SK-N-SH treated with all-trans-retinoic acid at 6 μM for 48 hours (cell line): ENCODE data around the gene RASA3.

ENCODE experiments used
- ATAC-seq: fragments of 200-7000 bp; cut with Tn5 transposase; 3 replicates; pipeline ENCODE4 v1.9.1; 2020; ENCODE audit warnings: mild to moderate bottlenecking, moderate library complexity
- ARNTL ChIP-seq: fragments of 450-650 bp; formaldehyde crosslinking; IDR thresholded peaks from 2 replicates; pipeline ENCODE4 v1.5.0; 2020; ENCODE audit warnings: low read depth, mild to moderate bottlenecking, moderate library complexity, borderline replicate concordance
- BACH2 ChIP-seq: fragments of 250-450 bp; sonication (Bioruptor Pico); IDR thresholded peaks from 2 replicates; pipeline ENCODE4 v1.9.0; 2021; ENCODE audit warnings: mild to moderate bottlenecking, borderline replicate concordance
- CSDC2 ChIP-seq: fragments of 250-450 bp; sonication (Bioruptor Pico); IDR thresholded peaks from 2 replicates; pipeline ENCODE4 v1.5.0; 2020; ENCODE audit warnings: mild to moderate bottlenecking, moderate library complexity
- GLIS3 ChIP-seq: fragments of 250-450 bp; sonication (Bioruptor Pico); IDR thresholded peaks from 2 replicates; pipeline ENCODE4 v1.5.0; 2020; ENCODE audit warnings: mild to moderate bottlenecking, moderate library complexity
- ISL1 ChIP-seq: fragments of 250-450 bp; sonication (Bioruptor Pico); IDR thresholded peaks from 2 replicates; pipeline ENCODE4 v2.1.2; 2022; ENCODE audit warnings: mild to moderate bottlenecking, moderate library complexity
- OSR1 ChIP-seq: fragments of 250-450 bp; sonication (Bioruptor Pico); IDR thresholded peaks from 2 replicates; pipeline ENCODE4 v1.8.0; 2022; ENCODE audit warnings: moderate library complexity, mild to moderate bottlenecking, inconsistent platforms
- POU6F1 ChIP-seq: fragments of 250-450 bp; sonication (Bioruptor Pico); IDR thresholded peaks from 2 replicates; pipeline ENCODE4 v1.8.0; 2021; ENCODE audit warnings: low read depth, mild to moderate bottlenecking, moderate library complexity, borderline replicate concordance
- PPARA ChIP-seq: fragments of 250-450 bp; sonication (Bioruptor Pico); IDR thresholded peaks from 2 replicates; pipeline ENCODE4 v1.5.0; 2020; ENCODE audit warnings: mild to moderate bottlenecking, borderline replicate concordance
- RARB ChIP-seq: fragments of 250-450 bp; sonication (Bioruptor Pico); IDR thresholded peaks from 2 replicates; pipeline ENCODE4 v1.8.0; 2021; ENCODE audit warnings: mild to moderate bottlenecking, moderate library complexity
- SNAI2 ChIP-seq: fragments of 250-450 bp; sonication (Bioruptor Pico); IDR thresholded peaks from 2 replicates; pipeline ENCODE4 v1.5.0; 2020; ENCODE audit warnings: mild to moderate bottlenecking, moderate library complexity
- TCF4 ChIP-seq: fragments of 250-450 bp; sonication (Bioruptor Pico); IDR thresholded peaks from 2 replicates; pipeline ENCODE4 v1.8.0; 2021; ENCODE audit warnings: mild to moderate bottlenecking, moderate library complexity, borderline replicate concordance
- TOX ChIP-seq: fragments of 250-450 bp; sonication (Bioruptor Pico); IDR thresholded peaks from 2 replicates; pipeline ENCODE4 v1.8.0; 2021; ENCODE audit warnings: mild to moderate bottlenecking, moderate library complexity, borderline replicate concordance
- TSHZ2 ChIP-seq: fragments of 250-450 bp; sonication (Bioruptor Pico); IDR thresholded peaks from 2 replicates; pipeline ENCODE4 v1.5.0; 2020; ENCODE audit warnings: mild to moderate bottlenecking, moderate library complexity
- ZC3H10 ChIP-seq: fragments of 250-450 bp; sonication (Bioruptor Pico); IDR thresholded peaks from 2 replicates; pipeline ENCODE4 v1.5.1; 2021; ENCODE audit warnings: mild to moderate bottlenecking, moderate library complexity
- ZFP3 ChIP-seq: fragments of 250-450 bp; sonication (Bioruptor Pico); IDR thresholded peaks from 2 replicates; pipeline ENCODE4 v1.5.0; 2020; ENCODE audit warnings: mild to moderate bottlenecking, moderate library complexity
- ZFP30 ChIP-seq: fragments of 450-650 bp; formaldehyde crosslinking; IDR thresholded peaks from 2 replicates; pipeline ENCODE4 v1.5.0; 2022; ENCODE audit warnings: mild to moderate bottlenecking, moderate library complexity
- ZNF70 ChIP-seq: fragments of 450-650 bp; formaldehyde crosslinking; IDR thresholded peaks from 2 replicates; pipeline ENCODE4 v1.5.0; 2020; ENCODE audit warnings: mild to moderate bottlenecking, moderate library complexity
- TF ChIP-seq, protein P1 (sequence below): fragments of 250-450 bp; sonication (Bioruptor Pico); IDR thresholded peaks from 2 replicates; pipeline ENCODE4 v1.8.0; 2020; ENCODE audit warnings: mild to moderate bottlenecking, moderate library complexity, borderline replicate concordance
- TF ChIP-seq, protein P2 (sequence below): fragments of 250-450 bp; sonication (Bioruptor Pico); IDR thresholded peaks from 2 replicates; pipeline ENCODE4 v1.5.1; 2021; ENCODE audit warnings: mild to moderate bottlenecking, moderate library complexity
- TF ChIP-seq, protein P3 (sequence below): fragments of 250-450 bp; sonication (Bioruptor Pico); IDR thresholded peaks from 2 replicates; pipeline ENCODE4 v1.5.1; 2020; ENCODE audit warnings: low read depth, mild to moderate bottlenecking, moderate library complexity

RASA3 gene

GRCh38 chr13:113973218-113974164, 158.9 kb downstream of the RASA3 start, which contains the start of gene C13orf46:
TSS of gene C13orf46 (minus strand) at chr13:113974076. CDS start at chr13:113973997, 79 bp downstream.
- no peak for TF ChIP-seq PPARA (CRISPR knock-in tag)
- no peak for TF ChIP-seq TCF4 (CRISPR knock-in tag)
- TF ChIP-seq, protein P1, sequence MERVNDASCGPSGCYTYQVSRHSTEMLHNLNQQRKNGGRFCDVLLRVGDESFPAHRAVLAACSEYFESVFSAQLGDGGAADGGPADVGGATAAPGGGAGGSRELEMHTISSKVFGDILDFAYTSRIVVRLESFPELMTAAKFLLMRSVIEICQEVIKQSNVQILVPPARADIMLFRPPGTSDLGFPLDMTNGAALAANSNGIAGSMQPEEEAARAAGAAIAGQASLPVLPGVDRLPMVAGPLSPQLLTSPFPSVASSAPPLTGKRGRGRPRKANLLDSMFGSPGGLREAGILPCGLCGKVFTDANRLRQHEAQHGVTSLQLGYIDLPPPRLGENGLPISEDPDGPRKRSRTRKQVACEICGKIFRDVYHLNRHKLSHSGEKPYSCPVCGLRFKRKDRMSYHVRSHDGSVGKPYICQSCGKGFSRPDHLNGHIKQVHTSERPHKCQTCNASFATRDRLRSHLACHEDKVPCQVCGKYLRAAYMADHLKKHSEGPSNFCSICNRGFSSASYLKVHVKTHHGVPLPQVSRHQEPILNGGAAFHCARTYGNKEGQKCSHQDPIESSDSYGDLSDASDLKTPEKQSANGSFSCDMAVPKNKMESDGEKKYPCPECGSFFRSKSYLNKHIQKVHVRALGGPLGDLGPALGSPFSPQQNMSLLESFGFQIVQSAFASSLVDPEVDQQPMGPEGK, result no peak
- TF ChIP-seq, protein P2, sequence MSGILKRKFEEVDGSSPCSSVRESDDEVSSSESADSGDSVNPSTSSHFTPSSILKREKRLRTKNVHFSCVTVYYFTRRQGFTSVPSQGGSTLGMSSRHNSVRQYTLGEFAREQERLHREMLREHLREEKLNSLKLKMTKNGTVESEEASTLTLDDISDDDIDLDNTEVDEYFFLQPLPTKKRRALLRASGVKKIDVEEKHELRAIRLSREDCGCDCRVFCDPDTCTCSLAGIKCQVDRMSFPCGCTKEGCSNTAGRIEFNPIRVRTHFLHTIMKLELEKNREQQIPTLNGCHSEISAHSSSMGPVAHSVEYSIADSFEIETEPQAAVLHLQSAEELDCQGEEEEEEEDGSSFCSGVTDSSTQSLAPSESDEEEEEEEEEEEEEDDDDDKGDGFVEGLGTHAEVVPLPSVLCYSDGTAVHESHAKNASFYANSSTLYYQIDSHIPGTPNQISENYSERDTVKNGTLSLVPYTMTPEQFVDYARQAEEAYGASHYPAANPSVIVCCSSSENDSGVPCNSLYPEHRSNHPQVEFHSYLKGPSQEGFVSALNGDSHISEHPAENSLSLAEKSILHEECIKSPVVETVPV (CRISPR knock-in tag), result no peak
- TF ChIP-seq RARB (CRISPR knock-in tag), result no peak
- ATAC-seq, result no peak

DNA sequence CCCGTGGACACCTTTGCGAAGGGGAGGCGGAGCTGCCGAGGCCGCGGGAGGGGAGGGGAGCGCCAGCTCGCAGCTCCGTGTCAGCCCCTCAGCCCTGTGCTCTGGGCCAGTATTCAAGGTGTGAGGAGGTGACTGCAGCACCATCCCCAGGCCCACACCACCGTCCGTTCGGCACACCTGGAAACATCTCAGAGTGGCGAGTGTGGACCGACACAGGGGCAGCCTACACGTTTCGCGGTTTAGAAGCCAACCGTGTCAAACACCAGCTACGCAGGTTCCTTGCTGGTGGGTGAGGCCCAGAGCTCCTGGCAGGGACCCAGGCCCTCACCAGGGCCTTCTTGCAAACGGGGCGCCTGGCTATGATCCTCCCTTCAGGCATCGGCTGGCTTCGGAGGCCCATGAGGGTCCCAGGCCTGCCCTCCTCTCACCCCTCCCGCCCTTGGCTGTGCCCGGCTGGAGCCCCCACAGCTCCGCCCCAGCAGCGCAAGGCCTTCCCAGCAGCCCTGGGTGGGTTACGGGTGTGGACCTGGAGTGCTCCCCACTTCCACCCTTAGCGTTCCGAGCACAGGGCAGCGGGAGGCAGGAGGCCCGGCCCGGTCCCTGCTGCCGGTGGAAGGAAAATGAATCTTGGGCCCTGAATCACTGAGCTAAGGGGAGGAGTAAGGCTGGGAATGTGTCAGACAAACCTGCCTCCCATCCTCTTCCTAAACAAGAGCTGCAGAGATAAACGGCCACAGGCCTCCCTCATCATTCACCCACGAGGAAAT, 159.8 kb downstream of the RASA3 start:
- no peak for TF ChIP-seq ZC3H10 (CRISPR knock-in tag)
- TF ChIP-seq ISL1 (CRISPR knock-in tag), result no peak
- no peak for TF ChIP-seq ZFP30 (CRISPR knock-in tag)
- no peak for TF ChIP-seq TOX (CRISPR knock-in tag)
- TF ChIP-seq POU6F1 (CRISPR knock-in tag), result no peak
- no peak for TF ChIP-seq OSR1 (CRISPR knock-in tag)
- no peak for TF ChIP-seq ZNF70 (CRISPR knock-in tag)
- TF ChIP-seq ZFP3, result no peak
- no peak for TF ChIP-seq PPARA (CRISPR knock-in tag)
- TF ChIP-seq, protein P2 (CRISPR knock-in tag), result no peak
- TF ChIP-seq, all 23 proteins: peak for 0
- no peak for ATAC-seq

DNA sequence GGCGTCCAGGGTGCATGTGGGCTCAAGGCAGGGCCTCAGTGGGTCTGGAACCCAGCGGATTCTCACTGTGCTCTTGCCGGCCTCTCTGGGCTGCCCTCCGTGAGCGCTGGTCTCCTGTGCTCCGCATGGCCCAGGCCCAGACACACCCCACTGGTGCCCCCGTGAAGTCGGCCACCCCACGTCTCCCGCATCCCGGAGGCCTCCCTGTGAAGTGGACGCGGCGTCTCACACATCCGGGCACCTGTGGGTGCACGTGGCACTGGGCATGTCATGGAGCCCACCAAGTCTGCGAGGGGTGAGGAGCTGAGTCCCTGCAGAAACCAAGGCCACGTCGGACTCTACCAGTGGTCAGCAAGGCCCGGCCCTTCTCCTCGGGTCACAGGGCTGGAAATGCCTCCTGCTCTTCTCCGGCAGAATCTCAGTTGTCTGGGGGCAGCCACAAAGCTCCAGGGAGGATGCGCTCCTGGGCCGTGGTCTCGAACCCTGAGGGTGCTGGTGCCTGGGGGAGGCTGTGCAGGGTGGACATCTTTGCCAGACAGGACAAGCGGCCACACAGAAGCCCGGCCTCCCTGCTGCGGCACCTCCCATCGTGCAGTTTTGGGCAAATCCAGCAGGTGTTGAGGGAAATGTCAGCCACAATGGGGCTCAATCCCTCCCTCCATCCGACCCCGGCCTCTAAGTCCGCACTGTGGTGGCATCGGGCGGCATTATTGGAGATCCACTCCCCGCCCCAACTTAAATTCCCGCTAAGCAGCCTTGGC, 160.8 kb downstream of the RASA3 start:
- ATAC-seq, result no peak
- TF ChIP-seq ISL1 (CRISPR knock-in tag) (no peak), ZNF70 (CRISPR knock-in tag) (no peak), CSDC2 (no peak), ZFP3 (no peak), GLIS3 (no peak), ZFP30 (CRISPR knock-in tag) (no peak), TSHZ2 (CRISPR knock-in tag) (no peak), TOX (CRISPR knock-in tag) (no peak), PPARA (CRISPR knock-in tag) (no peak), SNAI2 (CRISPR knock-in tag) (no peak), OSR1 (CRISPR knock-in tag) (no peak), ARNTL (CRISPR knock-in tag) (no peak), BACH2 (no peak)
- TF ChIP-seq, protein P3, sequence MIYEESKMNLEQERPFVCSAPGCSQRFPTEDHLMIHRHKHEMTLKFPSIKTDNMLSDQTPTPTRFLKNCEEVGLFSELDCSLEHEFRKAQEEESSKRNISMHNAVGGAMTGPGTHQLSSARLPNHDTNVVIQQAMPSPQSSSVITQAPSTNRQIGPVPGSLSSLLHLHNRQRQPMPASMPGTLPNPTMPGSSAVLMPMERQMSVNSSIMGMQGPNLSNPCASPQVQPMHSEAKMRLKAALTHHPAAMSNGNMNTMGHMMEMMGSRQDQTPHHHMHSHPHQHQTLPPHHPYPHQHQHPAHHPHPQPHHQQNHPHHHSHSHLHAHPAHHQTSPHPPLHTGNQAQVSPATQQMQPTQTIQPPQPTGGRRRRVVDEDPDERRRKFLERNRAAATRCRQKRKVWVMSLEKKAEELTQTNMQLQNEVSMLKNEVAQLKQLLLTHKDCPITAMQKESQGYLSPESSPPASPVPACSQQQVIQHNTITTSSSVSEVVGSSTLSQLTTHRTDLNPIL (CRISPR knock-in tag), result no peak
- TF ChIP-seq, protein P1, result no peak
